Measurements from ENCODE around the gene MANBA.
"Not testable (repeated sequence)": the region's sequence is repeated elsewhere in the genome, so short reads cannot be mapped to it uniquely, and the experiment has no call there.

The MANBA gene

GRCh38 chr4:102761296-102761701 lies 531 bp upstream of the MANBA start:
- peak; percentile 44 for DNase-seq

GRCh38 chr4:102759831-102760644 lies 730 bp downstream of the MANBA start:
- peak; percentile 51 for DNase-seq

- no peak for DNase-seq
These were observed 2.3 kb downstream of the MANBA start for GRCh38 chr4:102758241-102759160.

- DNase-seq: no peak
These were observed 3.1 kb downstream of the MANBA start for GRCh38 chr4:102757681-102758080.

- no peak for DNase-seq
These were observed 6.7 kb downstream of the MANBA start for GRCh38 chr4:102754044-102754443.

GRCh38 chr4:102751941-102752340 lies 8.8 kb downstream of the MANBA start:
- no peak for DNase-seq

GRCh38 chr4:102743352-102743751 lies 17.4 kb downstream of the MANBA start:
- DNase-seq: not testable (repeated sequence)

- not testable (repeated sequence) for DNase-seq
These were observed 22.0 kb downstream of the MANBA start for GRCh38 chr4:102738802-102739201.

GRCh38 chr4:102736636-102737549 lies 23.9 kb downstream of the MANBA start:
- DNase-seq: no peak

- no peak for DNase-seq
These were observed 25.2 kb downstream of the MANBA start for GRCh38 chr4:102735582-102735981.

- no peak for DNase-seq
These were observed 26.0 kb downstream of the MANBA start for GRCh38 chr4:102734591-102735385.

- no peak for DNase-seq
These were observed 26.7 kb downstream of the MANBA start for GRCh38 chr4:102734116-102734515.

GRCh38 chr4:102733084-102733483 lies 27.7 kb downstream of the MANBA start:
- no peak for DNase-seq

GRCh38 chr4:102732678-102733077 lies 28.1 kb downstream of the MANBA start:
- DNase-seq: no peak

- no peak for DNase-seq
These were observed 29.7 kb downstream of the MANBA start for GRCh38 chr4:102730968-102731533.

- not testable (repeated sequence) for DNase-seq
These were observed 31.3 kb downstream of the MANBA start for GRCh38 chr4:102729486-102729885.

GRCh38 chr4:102726919-102727318 lies 33.8 kb downstream of the MANBA start:
- not testable (repeated sequence) for DNase-seq

GRCh38 chr4:102726068-102726467 lies 34.7 kb downstream of the MANBA start:
- no peak for DNase-seq

- no peak for DNase-seq
These were observed 35.5 kb downstream of the MANBA start for GRCh38 chr4:102725229-102725628.

- DNase-seq: no peak
These were observed 37.3 kb downstream of the MANBA start for GRCh38 chr4:102723511-102723910.

GRCh38 chr4:102722740-102723139 lies 38.0 kb downstream of the MANBA start:
- DNase-seq: no peak
